CD14-positive monocyte (primary cell): Measurements from ENCODE around the gene IRF4. TPM values are rescaled to one million over a fixed set of nuclear protein-coding genes. Genes with fewer than 3 reads are reported as not detected.

ENCODE experiments used
- DNase-seq, 3 donors: peaks; one replicate each; pipeline ENCODE4 v3.0.0-alpha.2; 2011 to 2022
- H2AFZ ChIP-seq: 2 replicates; pipeline ENCODE4 v1.6.0; 2012; ENCODE audit warnings: mild to moderate bottlenecking, low read depth, low read length, inconsistent platforms; ENCODE audit not compliant: insufficient read depth, poor library complexity, severe bottlenecking
- H3K27ac ChIP-seq, 2 donors: 1 replicate in 1 of 2; 2 replicates in 1 of 2; pipeline ENCODE4 v1.5.1; 2012 to 2013; ENCODE audit warnings: low read length in 2 of 2, control low read depth in 1 of 2, inconsistent platforms in 1 of 2, low read depth in 1 of 2, mild to moderate bottlenecking in 1 of 2
- H3K27me3 ChIP-seq, 2 donors: one replicate each; pipeline versions ENCODE4 v1.6.0 to v1.6.1; 2011 to 2013; ENCODE audit warnings: low read length in 2 of 2; ENCODE audit not compliant: control insufficient read depth in 2 of 2, insufficient read depth in 2 of 2
- H3K36me3 ChIP-seq, 2 donors: replicated peaks in 1 of 2; 1 replicate in 1 of 2; 2 replicates in 1 of 2; pipeline versions ENCODE4 v1.5.1 to v1.6.1; 2012 to 2013; ENCODE audit warnings: low read length in 2 of 2, control low read depth in 1 of 2, inconsistent platforms in 1 of 2, mild to moderate bottlenecking in 1 of 2; ENCODE audit not compliant: insufficient read depth in 2 of 2, control insufficient read depth in 1 of 2
- H3K4me1 ChIP-seq, 2 donors: 1 replicate in 1 of 2; 2 replicates in 1 of 2; pipeline versions ENCODE4 v1.5.1 to v1.6.1; 2012 to 2013; ENCODE audit warnings: low read length in 2 of 2, control low read depth in 1 of 2, inconsistent platforms in 1 of 2, mild to moderate bottlenecking in 1 of 2, moderate library complexity in 1 of 2; ENCODE audit not compliant: insufficient read depth in 2 of 2, control insufficient read depth in 1 of 2
- H3K4me2 ChIP-seq: replicated peaks from 2 replicates; pipeline ENCODE3; 2012; ENCODE audit warnings: low read length, moderate library complexity, mild to moderate bottlenecking; ENCODE audit not compliant: poor library complexity, severe bottlenecking; ENCODE audit errors: extremely low read depth
- H3K4me3 ChIP-seq, 3 experiments: fragments of 200-600 bp in 1 of 3; sonication (generic) in 1 of 3; replicated peaks in 1 of 3; 1 replicate in 2 of 3; 2 replicates in 1 of 3; pipeline ENCODE4 v1.5.1; 2011 to 2013; ENCODE audit warnings: low read length in 3 of 3, mild to moderate bottlenecking in 3 of 3, control low read depth in 2 of 3, low read depth in 2 of 3, inconsistent platforms in 1 of 3, moderate library complexity in 1 of 3
- H3K79me2 ChIP-seq: 2 replicates; pipeline ENCODE4 v1.6.0; 2012; ENCODE audit warnings: mild to moderate bottlenecking, control low read depth, inconsistent platforms, low read length, moderate library complexity; ENCODE audit not compliant: insufficient read depth
- H3K9ac ChIP-seq: 2 replicates; pipeline ENCODE4 v1.6.0; 2017; ENCODE audit warnings: low read length, mild to moderate bottlenecking; ENCODE audit not compliant: insufficient read depth, poor library complexity, severe bottlenecking
- H3K9me3 ChIP-seq, 2 donors: replicated peaks in 1 of 2; 1 replicate in 1 of 2; 2 replicates in 1 of 2; pipeline versions ENCODE4 v1.5.1 to v1.6.1; 2012 to 2013; ENCODE audit warnings: low read length in 2 of 2, control low read depth in 1 of 2; ENCODE audit not compliant: control insufficient read depth in 1 of 2, insufficient read depth in 1 of 2
- H4K20me1 ChIP-seq: 2 replicates; pipeline ENCODE4 v1.6.0; 2012; ENCODE audit warnings: mild to moderate bottlenecking, low read length, control low read depth, moderate library complexity; ENCODE audit not compliant: insufficient read depth
- H3K27ac Mint-ChIP-seq, 7 donors: one replicate each; pipeline ENCODE4 v1.8.0; 2020; ENCODE audit warnings: mild to moderate bottlenecking in 7 of 7, mixed read lengths in 7 of 7, moderate library complexity in 6 of 7, inconsistent platforms in 2 of 7
- H3K27me3 Mint-ChIP-seq, 3 donors: one replicate each; pipeline ENCODE4 v1.8.0; 2021 to 2022; ENCODE audit warnings: low read depth in 3 of 3, mild to moderate bottlenecking in 3 of 3, mixed read lengths in 3 of 3, moderate library complexity in 3 of 3, inconsistent platforms in 1 of 3
- H3K36me3 Mint-ChIP-seq, 2 donors: one replicate each; pipeline ENCODE4 v1.8.0; 2020; ENCODE audit warnings: mixed read lengths in 2 of 2, inconsistent platforms in 1 of 2, mild to moderate bottlenecking in 1 of 2
- H3K4me1 Mint-ChIP-seq: one replicate; pipeline ENCODE4 v1.8.0; 2020; ENCODE audit warnings: mild to moderate bottlenecking, mixed read lengths
- H3K4me3 Mint-ChIP-seq, 2 donors: one replicate each; pipeline ENCODE4 v1.8.0; 2020; ENCODE audit warnings: mild to moderate bottlenecking in 2 of 2, mixed read lengths in 2 of 2, moderate library complexity in 1 of 2
- H3K9me3 Mint-ChIP-seq, 7 donors: one replicate each; pipeline ENCODE4 v1.8.0; 2020 to 2022; ENCODE audit warnings: mixed read lengths in 7 of 7, mild to moderate bottlenecking in 6 of 7, moderate library complexity in 6 of 7, inconsistent platforms in 2 of 7
- CTCF ChIP-seq: fragments of 200-600 bp; IDR thresholded peaks from one replicate; pipeline ENCODE4 v1.8.0; 2022; ENCODE audit warnings: antibody characterized with exemption, mild to moderate bottlenecking
- WGBS: methylation state at CpG from one replicate; pipeline ENCODE4 v1.1.5; 2013; ENCODE audit warnings: missing lambda C conversion rate; ENCODE audit not compliant: insufficient coverage; 5-methylcytosine and 5-hydroxymethylcytosine counted together
- intact Hi-C, 2 donors: fragments of 100-400 bp; cut with micrococcal nuclease; formaldehyde crosslinking; loops; one replicate each; pipeline versions ENCODE4 v1.15.0 to v1.15.1; 2023
- polyA plus RNA-seq, 3 donors: library from polyadenylated mRNA; depleted of rRNA in 1 of 3; unstranded in 2 of 3; stranded (reverse) in 1 of 3; fragments of 300-500 nt in 2 of 3; fragments of >200 nt in 1 of 3; fragmentation: Illumina TruSeq in 2 of 3; gene quantifications; 1 replicate in 2 of 3; 2 replicates in 1 of 3; pipeline ENCODE4 v1.2.3, GENCODE V29; 2012 to 2021

IRF4 gene
- polyA plus RNA-seq, 3 donors = 3.0 to 13.6 (median 6.4) TPM

DNA sequence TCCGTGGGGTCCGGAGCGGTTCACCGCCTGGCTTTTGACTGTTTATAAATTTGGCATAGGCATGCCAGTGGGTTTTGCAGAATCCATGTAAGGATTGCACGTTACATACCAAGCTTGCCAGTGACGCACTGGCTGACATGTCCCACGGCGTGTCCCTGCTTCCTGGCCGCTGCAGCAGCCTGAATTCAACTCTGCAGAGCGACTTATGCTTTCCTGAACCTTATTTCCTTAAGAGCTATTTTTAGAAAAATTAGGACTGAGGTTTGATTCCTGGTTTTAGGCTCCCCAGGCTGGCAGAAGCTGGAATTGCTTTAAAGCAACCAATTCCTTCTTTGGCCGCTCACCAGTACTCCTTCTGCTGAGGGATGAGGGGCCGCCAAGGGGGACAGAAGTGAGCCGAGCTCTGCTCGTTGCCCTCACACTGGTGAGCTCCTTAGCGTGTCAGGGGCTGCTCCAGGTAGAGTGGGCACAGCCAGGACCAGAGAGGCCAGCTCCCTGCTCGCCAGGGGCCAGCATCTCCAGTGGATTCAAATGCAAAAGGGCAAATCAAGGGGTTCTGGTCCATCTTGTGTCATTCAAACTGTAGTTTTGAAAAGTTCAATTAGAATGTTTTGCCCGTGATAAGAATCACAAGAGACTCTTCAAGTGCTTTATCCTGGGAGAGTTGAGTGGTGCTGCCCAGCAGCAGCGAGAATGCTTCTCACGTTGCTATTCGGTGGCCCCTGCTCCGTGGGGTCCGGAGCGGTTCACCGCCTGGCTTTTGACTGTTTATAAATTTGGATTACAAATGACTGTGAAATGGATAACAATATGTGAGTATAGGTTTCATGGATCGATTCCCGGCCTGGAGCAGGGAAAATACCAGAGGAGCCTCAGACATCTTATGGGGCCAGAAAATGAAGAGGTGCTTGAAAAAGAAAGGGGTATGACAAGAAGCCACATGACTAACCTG, 17.5 kb upstream of the IRF4 start:
- Histone ChIP-seq H3K9me3 (no peaks in the 10 kb centered on the region), H3K9ac (no peak overlapping the region), H2AFZ (no peak overlapping the region), H3K4me2 (no peak overlapping the region), H3K79me2 (no peaks in the 10 kb centered on the region), H3K4me1 (peaks cover 10 to 12% of the 10 kb centered on the region in 2 donors), H3K27ac (no peak overlapping the region), H3K36me3 (no peaks in the 10 kb centered on the region), H3K27me3 (peaks cover 0 to 13% of the 10 kb centered on the region in 2 donors), H3K4me3 (no peak overlapping the region), H4K20me1 (no peaks in the 10 kb centered on the region)
- Mint-ChIP-seq H3K27me3 (peaks cover 19 to 35% (median 26%) of the 10 kb centered on the region in 3 donors), H3K9me3 (peaks cover 3 to 40% (median 13%) of the 10 kb centered on the region in 7 donors), H3K27ac (peak overlapping the region in 2 of 7 donors; percentile 7 to 31), H3K4me3 (no peak overlapping the region), H3K36me3 (no peaks in the 10 kb centered on the region), H3K4me1 (peaks cover 15% of the 10 kb centered on the region)
- intact Hi-C loops = no loop called here
- no peak for TF ChIP-seq CTCF
- DNase-seq = no peak
- WGBS = 90% methylated on average over 25 of the region's 26 CpGs

- intact Hi-C loops = no loop called here
- H3K27me3 ChIP-seq = peaks cover 0 to 16% of the 10 kb centered on the region in 2 donors
- Mint-ChIP-seq H3K4me3 (no peak overlapping the region), H3K9me3 (peaks cover 3 to 38% (median 11%) of the 10 kb centered on the region in 7 donors), H3K36me3 (no peaks in the 10 kb centered on the region), H3K27me3 (peaks cover 20 to 38% (median 25%) of the 10 kb centered on the region in 3 donors), H3K4me1 (peaks cover 17% of the 10 kb centered on the region), H3K27ac (no peak overlapping the region)
- H3K79me2 ChIP-seq = no peaks in the 10 kb centered on the region
- no peak overlapping the region for H3K9ac ChIP-seq
- H4K20me1 ChIP-seq = no peaks in the 10 kb centered on the region
- 89% methylated on average over 7 of the region's 8 CpGs for WGBS
- peaks cover 13 to 17% of the 10 kb centered on the region in 2 donors for H3K4me1 ChIP-seq
- no peak overlapping the region for H3K4me2 ChIP-seq
- no peak overlapping the region for H2AFZ ChIP-seq
- H3K9me3 ChIP-seq = no peaks in the 10 kb centered on the region
- DNase-seq = no peak
- no peak overlapping the region for H3K27ac ChIP-seq
- no peak overlapping the region for H3K4me3 ChIP-seq
- no peaks in the 10 kb centered on the region for H3K36me3 ChIP-seq
- no peak for TF ChIP-seq CTCF
Observed at GRCh38 chr6:374956-375355, 16.6 kb upstream of the IRF4 start.
